Calu3 (cell line): ENCODE data around the gene EZR. TPM values are rescaled to one million over a fixed set of nuclear protein-coding genes. Genes with fewer than 3 reads are reported as not detected.
A peak's percentile ranks its signal among the peaks of the same experiment; 100 is the strongest.

Source experiments
- BruUV-seq: library from RNA; stranded (reverse); fragments of 400-500 nt; replicated peaks from 2 replicates; lab custom pipeline; 2021; lab: Mats Ljungman, UMichigan
- CTCF ChIA-PET: fragments of 300-600 bp; sonication (Branson Sonifier 250); formaldehyde crosslinking; loops from one replicate; lab custom pipeline; 2022; ENCODE audit warnings: antibody characterized with exemption; lab: Charles Lee
- DNase-seq: peaks from one replicate; pipeline ENCODE4 v3.0.0; 2022
- H3K27ac Mint-ChIP-seq: one replicate; pipeline ENCODE4 v1.8.0; 2022; ENCODE audit warnings: mixed read lengths; ENCODE audit not compliant: unreplicated experiment
- H3K27me3 Mint-ChIP-seq: one replicate; pipeline ENCODE4 v1.8.0; 2022; ENCODE audit warnings: mixed read lengths; ENCODE audit not compliant: unreplicated experiment
- H3K36me3 Mint-ChIP-seq: one replicate; pipeline ENCODE4 v1.8.0; 2022; ENCODE audit warnings: mild to moderate bottlenecking, moderate library complexity, mixed read lengths; ENCODE audit not compliant: insufficient read depth, unreplicated experiment
- H3K4me1 Mint-ChIP-seq: one replicate; pipeline ENCODE4 v1.8.0; 2022; ENCODE audit warnings: mild to moderate bottlenecking, low read depth, mixed read lengths; ENCODE audit not compliant: unreplicated experiment
- H3K4me3 Mint-ChIP-seq: one replicate; pipeline ENCODE4 v1.8.0; 2022; ENCODE audit warnings: mild to moderate bottlenecking, low read depth, moderate library complexity, mixed read lengths; ENCODE audit not compliant: unreplicated experiment
- H3K9me3 Mint-ChIP-seq: one replicate; pipeline ENCODE4 v1.8.0; 2022; ENCODE audit warnings: low read depth, mixed read lengths; ENCODE audit not compliant: unreplicated experiment
- CTCF ChIP-seq: fragments of 200-600 bp; IDR thresholded peaks from one replicate; pipeline ENCODE4 v1.8.0; 2022; ENCODE audit warnings: antibody characterized with exemption; ENCODE audit not compliant: unreplicated experiment
- intact Hi-C: fragments of 100-400 bp; cut with micrococcal nuclease; formaldehyde crosslinking; loops from one replicate; pipeline ENCODE4 v1.10.0; 2022; ENCODE audit not compliant: unreplicated experiment
- total RNA-seq: library from RNA; stranded (reverse); gene quantifications from 2 replicates; pipeline ENCODE4 v1.2.3, GENCODE V29; 2022

Gene EZR
- total RNA-seq, 1 experiment from 2014 or later = 935 TPM

- DNase-seq = no peak
- Mint-ChIP-seq H3K4me3 (no peak overlapping the region), H3K9me3 (no peaks in the 10 kb centered on the region), H3K4me1 (peaks cover 33% of the 10 kb centered on the region), H3K36me3 (peaks cover 74% of the 10 kb centered on the region), H3K27ac (no peak overlapping the region), H3K27me3 (no peaks in the 10 kb centered on the region)
- no peak for TF ChIP-seq CTCF
- CTCF ChIA-PET = interaction anchor here (1.7 kb wide), 1 partner anchor 9 kb away, joined by 5 read pairs; no protein-coding TSS in a partner anchor
- BruUV-seq = no TSS peak
- intact Hi-C loops = loop anchor here (5.0 kb wide), 1 partner anchor 47 kb away; no protein-coding TSS in a partner anchor
Observed at GRCh38 chr6:158753811-158754210, 65.4 kb downstream of the EZR start.

GRCh38 chr6:158752613-158753012 is 66.6 kb downstream of the EZR start:
- H3K27ac Mint-ChIP-seq = peak overlapping the region; percentile 54
- TF ChIP-seq CTCF = peak; percentile 23
- no TSS peak for BruUV-seq
- intact Hi-C loops = loop anchor here (1.0 to 5.0 kb wide), 2 partner anchors 45 to 220 kb away; no protein-coding TSS in a partner anchor
- CTCF ChIA-PET = interaction anchor here (0.7 to 1.7 kb wide), 7 partner anchors 11 to 480 kb away, joined by 3 to 7 read pairs (median 3); partner anchors contain the start of gene DYNLT1
- no peak overlapping the region for H3K4me3 Mint-ChIP-seq
- no peaks in the 10 kb centered on the region for H3K27me3 Mint-ChIP-seq
- peaks cover 33% of the 10 kb centered on the region for H3K4me1 Mint-ChIP-seq
- DNase-seq = peak; percentile 70
- H3K36me3 Mint-ChIP-seq = peaks cover 65% of the 10 kb centered on the region
- H3K9me3 Mint-ChIP-seq = no peaks in the 10 kb centered on the region

- intact Hi-C loops = loop anchor here (1.0 to 5.0 kb wide), 2 partner anchors 45 to 220 kb away; no protein-coding TSS in a partner anchor
- CTCF ChIA-PET = interaction anchor here (1.0 to 1.7 kb wide), 3 partner anchors 11 to 33 kb away, joined by 3 to 5 read pairs (median 3); no protein-coding TSS in a partner anchor
- no peaks in the 10 kb centered on the region for H3K27me3 Mint-ChIP-seq
- peaks cover 58% of the 10 kb centered on the region for H3K36me3 Mint-ChIP-seq
- no TSS peak for BruUV-seq
- DNase-seq = no peak
- H3K4me1 Mint-ChIP-seq = peaks cover 33% of the 10 kb centered on the region
- peak overlapping the region; percentile 54 for H3K27ac Mint-ChIP-seq
- no peak overlapping the region for H3K4me3 Mint-ChIP-seq
- no peak for TF ChIP-seq CTCF
- no peaks in the 10 kb centered on the region for H3K9me3 Mint-ChIP-seq
Observed at GRCh38 chr6:158751921-158752320, 67.2 kb downstream of the EZR start.

- Mint-ChIP-seq H3K27ac (no peak overlapping the region), H3K4me1 (peaks cover 33% of the 10 kb centered on the region), H3K4me3 (no peak overlapping the region), H3K9me3 (no peaks in the 10 kb centered on the region), H3K36me3 (peaks cover 54% of the 10 kb centered on the region), H3K27me3 (no peaks in the 10 kb centered on the region)
- DNase-seq = no peak
- BruUV-seq = no TSS peak
- intact Hi-C loops = loop anchor here (5.0 kb wide), 1 partner anchor 44 kb away; no protein-coding TSS in a partner anchor
- CTCF ChIA-PET = interaction anchor here (0.6 kb wide), 1 partner anchor 107 kb away, joined by 6 read pairs; no protein-coding TSS in a partner anchor
- no peak for TF ChIP-seq CTCF
Observed at GRCh38 chr6:158751224-158751623, 67.9 kb downstream of the EZR start.
